SU-DHL-6 (cell line): ENCODE results near the gene GAS7.

Source experiments
- CTCF ChIP-seq: fragments of 200-600 bp; sonication (generic); IDR thresholded peaks from one replicate; pipeline ENCODE4 v1.5.1; 2017; ENCODE audit warnings: antibody characterized with exemption, mild to moderate bottlenecking, low read length, moderate library complexity; ENCODE audit not compliant: insufficient read depth, poor library complexity, severe bottlenecking
- EZH2phosphoT487 ChIP-seq: fragments of 200-600 bp; sonication (generic), shearing (Covaris generic); conservative IDR thresholded peaks from 2 replicates; pipeline ENCODE4 v1.6.1; 2018; ENCODE audit warnings: mild to moderate bottlenecking, antibody characterized with exemption, low read length, moderate library complexity, mixed read lengths

GRCh38 chr17:10111907-10112452, 86.4 kb downstream of the GAS7 start:
- no peak for TF ChIP-seq CTCF
- no peak for TF ChIP-seq EZH2phosphoT487
